GM12878 (cell line): Measurements from ENCODE around the gene ABCC1.

Experiments used
- BCL11A ChIP-seq: IDR thresholded peaks from 2 replicates; pipeline ENCODE4 v1.6.1; 2011; ENCODE audit warnings: low read depth, low read length
- JUND ChIP-seq: IDR thresholded peaks from 2 replicates; pipeline ENCODE4 v1.6.1; 2012; ENCODE audit warnings: low read depth, mild to moderate bottlenecking, low read length, improper control_type of control experiment, moderate library complexity
- TF ChIP-seq, protein P1 (sequence below), 3 experiments: IDR thresholded peaks in 2 of 3; conservative IDR thresholded peaks in 1 of 3; 2 replicates each; pipeline ENCODE4 v1.5.1; 2011; ENCODE audit warnings: low read depth in 3 of 3, low read length in 3 of 3, mild to moderate bottlenecking in 3 of 3, control low read depth in 2 of 3, moderate library complexity in 2 of 3, inconsistent platforms in 1 of 3, mixed read lengths in 1 of 3; ENCODE audit not compliant: control insufficient read depth in 2 of 3, insufficient read depth in 1 of 3; ENCODE audit errors: extremely low read depth in 1 of 3

DNA sequence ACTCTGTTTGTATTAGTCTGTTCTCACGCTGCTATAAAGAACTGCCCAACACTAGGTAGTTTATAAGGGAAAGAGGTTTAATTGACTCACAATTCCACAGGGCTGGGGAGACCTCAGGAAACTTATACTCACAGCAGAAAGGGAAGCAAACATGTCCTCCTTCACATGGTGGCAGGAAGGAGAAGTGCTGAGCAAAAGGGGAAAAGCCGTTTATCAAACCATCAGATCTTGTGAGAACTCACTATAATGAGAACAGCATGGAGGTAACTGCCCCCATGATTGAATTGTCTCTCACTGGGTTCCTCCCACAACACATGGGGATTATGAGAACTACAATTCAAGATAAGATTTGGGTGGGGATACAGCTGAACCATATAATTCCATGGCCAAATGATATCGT, 30.9 kb downstream of the ABCC1 start:
- TF ChIP-seq, protein P1, sequence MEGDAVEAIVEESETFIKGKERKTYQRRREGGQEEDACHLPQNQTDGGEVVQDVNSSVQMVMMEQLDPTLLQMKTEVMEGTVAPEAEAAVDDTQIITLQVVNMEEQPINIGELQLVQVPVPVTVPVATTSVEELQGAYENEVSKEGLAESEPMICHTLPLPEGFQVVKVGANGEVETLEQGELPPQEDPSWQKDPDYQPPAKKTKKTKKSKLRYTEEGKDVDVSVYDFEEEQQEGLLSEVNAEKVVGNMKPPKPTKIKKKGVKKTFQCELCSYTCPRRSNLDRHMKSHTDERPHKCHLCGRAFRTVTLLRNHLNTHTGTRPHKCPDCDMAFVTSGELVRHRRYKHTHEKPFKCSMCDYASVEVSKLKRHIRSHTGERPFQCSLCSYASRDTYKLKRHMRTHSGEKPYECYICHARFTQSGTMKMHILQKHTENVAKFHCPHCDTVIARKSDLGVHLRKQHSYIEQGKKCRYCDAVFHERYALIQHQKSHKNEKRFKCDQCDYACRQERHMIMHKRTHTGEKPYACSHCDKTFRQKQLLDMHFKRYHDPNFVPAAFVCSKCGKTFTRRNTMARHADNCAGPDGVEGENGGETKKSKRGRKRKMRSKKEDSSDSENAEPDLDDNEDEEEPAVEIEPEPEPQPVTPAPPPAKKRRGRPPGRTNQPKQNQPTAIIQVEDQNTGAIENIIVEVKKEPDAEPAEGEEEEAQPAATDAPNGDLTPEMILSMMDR (IDR thresholded peaks at IDR 0.05 in 2 of 3, conservative IDR thresholded peaks at IDR 0.05 in 1 of 3; ENCODE audit: control insufficient read depth in 2 of 3, extremely low read depth in 1 of 3, insufficient read depth in 1 of 3, low read depth in 3 of 3, low read length in 3 of 3), result no peak
- TF ChIP-seq BCL11A (no peak), JUND (no peak)
